ENCODE measurements around the gene TBC1D19.
"Not testable (repeated sequence)": the region's sequence is repeated elsewhere in the genome, so short reads cannot be mapped to it uniquely, and the experiment has no call there.

The TBC1D19 gene

DNA sequence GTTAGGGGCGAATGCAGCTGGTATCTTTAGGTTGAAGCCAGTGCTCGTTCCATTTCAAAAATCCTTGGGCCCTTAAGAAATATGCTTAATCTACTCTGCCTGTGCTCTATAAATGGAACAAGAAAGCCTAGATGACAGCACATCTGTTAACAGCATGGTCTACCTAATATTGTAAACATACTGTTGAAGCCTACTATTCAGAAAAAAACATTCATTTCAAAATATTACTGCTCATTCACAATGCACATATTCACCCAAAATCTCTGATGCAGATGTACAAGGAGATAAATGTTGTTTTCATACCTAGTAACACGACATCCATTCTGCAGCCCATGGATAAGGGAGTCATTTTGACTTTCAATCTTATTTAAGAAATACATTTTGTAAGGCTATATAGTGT lies 106.6 kb downstream of the TBC1D19 start:
- no peak for DNase-seq

DNA sequence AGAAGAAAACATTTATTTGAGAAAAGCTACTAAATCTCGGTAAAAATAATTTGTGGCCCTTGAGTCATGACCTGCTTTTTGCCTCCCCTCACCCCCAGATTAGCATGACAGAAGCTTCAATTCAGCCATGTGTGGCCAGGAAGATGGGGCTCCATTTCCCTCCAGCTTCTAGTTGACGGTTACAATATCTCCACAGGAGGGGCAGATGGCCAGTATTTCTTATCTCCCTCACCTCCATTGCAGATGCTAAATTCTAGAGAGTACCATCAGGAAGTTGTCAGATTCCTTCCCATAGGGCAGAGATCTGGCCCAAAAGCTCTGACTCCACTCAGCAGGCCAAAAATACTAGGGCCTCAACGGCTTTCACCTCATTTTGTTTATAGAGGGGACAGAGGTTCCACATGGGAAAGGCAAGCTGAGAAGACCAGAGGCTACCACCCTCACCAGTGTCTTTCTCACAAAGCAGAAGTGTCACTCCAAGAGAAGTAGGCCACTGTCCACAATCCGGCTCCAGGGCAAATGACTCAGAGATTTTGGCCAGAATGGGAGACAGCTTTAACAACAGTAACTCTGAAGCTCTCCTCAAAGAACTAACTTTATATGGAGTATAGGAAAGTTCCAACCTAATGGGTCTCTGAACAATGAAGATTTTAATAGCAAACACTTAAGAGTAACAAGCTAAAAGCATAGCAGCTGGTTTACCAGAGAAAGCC lies 108.3 kb downstream of the TBC1D19 start:
- no peak for DNase-seq

DNA sequence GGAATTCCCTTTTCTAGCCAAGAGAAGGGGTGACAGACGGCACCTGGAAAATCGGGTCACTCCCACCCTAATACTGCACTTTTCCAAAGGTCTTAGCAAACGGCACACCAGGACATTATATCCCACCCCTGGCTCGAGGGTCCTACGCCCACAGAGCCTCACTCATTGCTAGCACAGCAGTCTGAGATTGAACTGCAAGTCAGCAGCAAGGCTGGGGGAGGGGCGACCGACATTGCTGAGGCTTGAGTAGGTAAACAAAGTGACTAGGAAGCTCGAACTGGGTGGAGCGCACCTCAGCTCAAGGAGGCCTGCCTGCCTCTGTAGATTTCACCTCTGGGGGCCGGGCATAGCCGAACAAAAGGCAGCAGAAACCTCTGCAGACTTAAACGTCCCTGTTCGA lies 110.2 kb downstream of the TBC1D19 start:
- DNase-seq, result not testable (repeated sequence)

DNA sequence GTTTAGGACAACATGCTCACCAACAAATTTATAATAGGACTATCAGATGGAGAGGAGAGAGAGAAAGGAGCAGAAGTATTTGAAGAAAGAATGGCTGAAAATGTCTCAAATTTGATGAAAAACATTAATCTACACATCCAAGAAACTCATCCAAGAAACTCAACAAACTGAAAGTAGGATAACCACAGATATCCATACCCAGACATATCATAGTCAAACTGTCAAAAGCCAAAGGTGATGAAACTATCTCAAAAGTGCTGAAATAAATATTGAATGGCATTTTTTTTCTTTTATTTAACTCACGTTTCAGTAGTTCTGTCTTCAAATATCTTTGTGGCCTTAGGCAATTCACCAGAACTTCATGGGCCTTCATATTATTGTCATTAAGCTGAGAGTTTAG lies 116.2 kb downstream of the TBC1D19 start:
- no peak for DNase-seq

DNA sequence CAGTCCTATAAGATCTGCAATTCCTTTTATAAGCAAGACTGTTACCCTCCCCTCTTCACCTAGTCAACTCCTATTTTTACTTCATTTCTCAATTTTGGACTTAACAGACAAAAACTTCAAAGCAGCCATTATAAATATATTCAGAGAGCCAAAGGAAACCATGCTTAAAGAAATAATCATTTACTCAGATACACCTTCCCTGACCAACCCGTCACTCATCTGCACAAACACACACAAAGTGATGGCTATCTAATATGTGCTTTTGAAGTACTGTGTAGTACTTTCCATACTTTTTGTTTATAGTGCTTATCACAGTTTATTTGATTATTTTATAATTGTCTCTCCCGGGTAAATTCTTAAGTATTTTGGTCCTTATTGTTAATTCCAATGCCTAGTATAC lies 117.2 kb downstream of the TBC1D19 start:
- DNase-seq, result no peak

DNA sequence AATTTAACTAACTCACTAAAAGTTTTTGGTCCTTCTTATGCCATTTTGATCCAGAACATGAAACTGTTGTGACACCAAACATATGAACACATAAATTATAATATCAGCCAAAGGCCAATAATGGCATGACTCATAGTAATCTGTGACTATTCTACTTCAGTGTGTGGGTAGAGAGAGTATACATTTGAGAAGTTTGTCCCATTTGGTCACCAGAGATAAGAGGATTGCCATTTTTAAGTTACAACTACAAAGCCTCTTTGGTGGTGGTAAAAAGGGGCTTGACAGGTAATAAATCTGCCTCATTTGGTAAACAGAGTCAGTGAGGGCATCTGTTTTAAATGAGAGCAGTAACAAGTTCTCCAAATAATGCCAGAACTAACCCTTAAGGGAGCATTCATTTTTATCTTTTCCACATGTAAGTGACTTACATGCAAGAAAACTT lies 117.9 kb downstream of the TBC1D19 start:
- DNase-seq, result no peak

DNA sequence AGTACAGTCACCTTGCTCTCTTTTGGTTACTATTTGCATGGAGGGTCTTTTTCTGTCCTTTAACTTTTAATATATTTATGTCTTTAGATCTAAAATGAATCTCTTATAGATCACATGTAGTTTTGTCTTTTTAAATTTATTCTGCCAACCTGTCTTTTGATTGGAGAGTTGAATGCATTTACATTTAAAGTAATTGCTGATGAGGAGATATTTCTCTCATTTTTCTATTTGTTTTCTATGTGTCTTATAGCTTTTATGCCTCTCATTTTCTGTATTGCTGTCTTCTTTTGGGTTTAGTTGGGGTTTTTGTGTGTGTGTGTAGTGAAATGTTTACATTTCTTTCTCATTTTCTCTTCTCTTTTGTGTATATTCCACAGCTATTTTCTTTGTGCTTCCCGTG lies 123.5 kb downstream of the TBC1D19 start:
- DNase-seq, result no peak

DNA sequence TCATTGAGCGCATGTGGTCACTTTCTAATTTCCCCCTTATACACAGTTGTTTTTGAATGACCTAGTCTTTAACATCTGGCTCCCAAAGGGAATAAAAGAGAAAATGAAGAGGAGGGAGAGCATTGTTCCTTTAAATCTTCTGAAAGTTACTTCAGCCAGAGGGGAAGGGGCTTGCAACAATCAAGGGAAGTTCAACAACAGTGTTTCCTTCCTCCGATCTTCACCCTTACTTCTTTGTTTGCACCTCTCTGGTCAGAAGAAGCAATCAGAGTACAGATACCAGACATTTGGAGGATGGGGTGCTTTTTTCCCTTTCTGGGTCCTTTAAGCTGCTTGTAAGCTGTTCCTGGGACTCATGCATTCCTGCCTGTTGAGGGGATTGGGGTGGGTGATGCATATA lies 125.4 kb downstream of the TBC1D19 start:
- DNase-seq, result no peak

DNA sequence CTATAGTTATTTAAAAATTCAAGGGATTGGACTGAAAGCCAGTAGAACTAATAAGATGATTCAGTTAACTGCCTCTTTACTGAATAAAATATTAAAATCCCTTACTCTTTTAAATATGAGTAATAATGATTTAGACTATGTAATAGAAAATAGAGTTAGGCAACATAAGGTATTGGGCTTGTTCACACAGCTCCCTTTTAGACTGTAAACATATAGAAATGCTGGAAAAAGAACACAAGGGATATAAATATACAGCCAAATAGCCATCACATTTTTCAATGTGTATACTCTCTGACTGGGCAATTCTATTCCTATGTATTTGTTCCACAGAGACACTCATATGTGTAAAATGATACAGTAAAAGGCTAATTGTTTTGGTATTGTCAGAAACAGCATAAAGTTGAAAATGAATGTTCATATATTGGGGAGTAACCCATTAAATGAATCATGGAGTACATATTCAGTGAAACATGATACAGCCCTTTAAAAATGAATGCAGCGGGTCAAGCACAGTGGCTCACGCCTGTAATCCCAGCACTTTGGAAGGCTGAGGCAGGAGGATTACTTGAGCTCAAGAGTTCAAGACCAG lies 129.8 kb downstream of the TBC1D19 start:
- DNase-seq, result no peak

DNA sequence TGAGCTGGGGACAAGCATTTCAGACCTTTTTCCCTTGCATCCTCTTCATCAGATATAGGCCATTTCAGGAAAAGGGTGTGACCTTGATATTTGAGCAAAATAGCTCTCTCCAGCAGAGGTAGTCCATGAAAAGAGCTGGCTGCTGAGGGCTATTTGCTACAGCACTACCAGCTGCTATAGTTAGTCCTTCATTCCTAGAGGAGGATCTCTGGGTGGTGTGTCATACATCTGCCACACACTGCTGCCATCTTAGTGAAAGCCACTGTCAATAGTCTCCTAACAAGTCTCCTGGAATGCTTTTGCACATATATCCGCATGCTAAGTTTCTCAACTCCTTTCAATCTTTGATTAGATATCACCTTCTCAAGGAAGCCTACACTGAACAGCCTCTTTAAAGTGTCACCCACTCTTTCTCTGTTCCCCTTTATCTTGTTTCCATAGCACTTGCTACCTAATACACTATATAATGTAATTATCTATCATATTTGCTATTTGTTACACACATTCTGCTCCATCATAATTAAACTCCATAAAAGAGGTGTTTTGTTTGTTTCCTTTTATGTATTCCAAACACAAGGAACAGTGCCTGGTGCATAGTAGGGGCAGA lies 131.9 kb downstream of the TBC1D19 start:
- DNase-seq, result no peak

DNA sequence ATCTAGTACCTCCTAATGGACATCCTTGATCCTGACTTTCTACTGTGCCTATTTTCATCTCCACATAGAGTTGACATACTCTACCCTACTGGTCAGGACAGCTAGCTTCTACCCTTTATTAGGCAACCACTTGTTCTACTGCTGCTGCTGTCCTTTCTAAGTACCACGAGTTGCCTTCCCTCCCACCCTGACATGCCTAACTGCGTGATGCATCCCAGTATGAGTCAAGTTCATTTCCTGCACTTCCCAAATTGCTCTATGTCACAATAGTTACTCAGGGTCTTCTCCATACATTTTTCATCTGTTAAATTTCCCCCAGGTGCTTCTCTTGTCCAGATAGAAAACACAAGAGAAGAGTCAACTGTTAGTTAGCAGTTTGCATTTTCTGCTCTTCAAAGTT lies 133.4 kb downstream of the TBC1D19 start:
- DNase-seq, result no peak

DNA sequence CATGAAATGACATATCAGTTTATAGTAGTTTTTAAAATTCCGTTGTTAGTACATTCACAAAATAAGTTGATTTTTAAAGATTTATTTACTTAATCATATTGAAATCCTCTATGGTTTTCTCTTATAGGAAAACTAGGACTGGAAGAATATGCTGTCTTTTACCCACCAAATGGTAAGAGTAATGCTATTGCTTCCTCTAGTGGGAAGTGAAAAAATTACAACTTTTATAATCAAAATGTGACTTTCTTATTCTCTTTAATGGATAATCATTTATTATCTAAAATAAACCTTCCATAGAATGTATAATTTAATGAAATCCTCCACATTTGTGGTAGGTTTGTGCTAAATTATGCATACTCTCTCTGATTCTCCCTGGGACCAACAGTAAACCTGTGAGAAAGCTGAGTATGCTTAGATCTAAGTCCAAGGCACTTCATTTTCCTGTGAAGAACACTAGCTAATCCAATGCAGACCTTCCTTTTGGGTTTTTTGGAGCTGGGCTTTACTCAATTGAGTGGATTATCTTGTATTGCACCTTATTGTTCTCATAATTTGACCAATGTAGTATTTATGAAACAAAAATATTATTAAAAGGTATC lies 136.2 kb downstream of the TBC1D19 start:
- DNase-seq, result no peak

DNA sequence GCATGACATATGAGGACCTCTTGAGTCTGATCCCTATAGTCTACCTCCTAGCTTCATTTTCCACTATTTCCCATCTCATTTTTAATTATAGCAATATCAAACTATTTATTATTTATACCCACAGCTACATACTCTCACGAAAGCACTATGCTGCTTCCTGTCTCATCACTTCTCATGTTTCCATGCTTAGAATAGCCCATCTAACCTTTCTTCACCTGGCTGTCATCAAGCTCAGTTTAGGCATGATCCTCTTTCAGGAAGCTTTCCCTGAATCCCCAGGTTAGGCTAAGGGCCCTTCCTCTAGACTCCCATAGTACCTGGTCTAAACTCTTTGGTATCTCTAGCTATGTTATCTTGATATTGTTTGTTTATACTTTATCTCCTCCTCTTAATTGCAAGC lies 137.8 kb downstream of the TBC1D19 start:
- DNase-seq, result no peak

DNA sequence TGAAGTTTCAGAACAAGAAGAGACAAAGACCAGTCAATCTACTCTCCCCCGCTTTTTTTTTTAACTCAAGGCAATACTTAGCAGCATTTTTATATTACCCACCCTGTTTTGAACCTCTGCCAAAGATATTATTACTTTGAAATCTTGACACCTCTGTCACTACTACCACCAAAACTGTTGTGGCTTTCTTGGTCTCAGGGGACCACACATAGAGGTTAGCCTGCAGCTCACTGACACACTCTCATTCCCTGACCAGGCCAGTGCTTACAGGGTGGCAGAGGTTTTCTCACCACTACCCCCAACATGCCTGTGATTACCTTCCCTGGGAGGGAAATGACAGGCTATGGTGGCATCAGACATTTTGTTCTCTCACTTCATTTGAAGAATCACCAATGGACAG lies 139.3 kb downstream of the TBC1D19 start:
- DNase-seq, result no peak

DNA sequence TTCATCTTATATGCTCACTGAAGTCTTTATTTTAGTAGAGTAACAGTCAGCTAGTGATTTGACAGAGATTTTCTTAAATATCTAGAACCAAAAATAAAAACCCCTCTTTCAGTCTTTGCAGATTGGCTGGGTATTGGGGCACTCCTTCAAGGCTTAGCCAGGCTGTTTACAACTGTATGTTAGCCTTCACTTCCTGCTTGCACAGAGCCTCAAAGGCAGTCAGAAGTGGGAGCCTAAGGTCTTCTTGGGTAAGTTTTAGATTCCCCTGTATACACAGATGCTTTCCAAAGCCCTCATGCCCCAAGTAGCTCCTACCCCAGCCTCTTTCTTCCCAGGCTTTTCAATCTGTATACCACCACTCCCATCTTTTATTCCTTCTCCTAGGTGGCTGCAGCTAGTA lies 140.7 kb downstream of the TBC1D19 start:
- no peak for DNase-seq

DNA sequence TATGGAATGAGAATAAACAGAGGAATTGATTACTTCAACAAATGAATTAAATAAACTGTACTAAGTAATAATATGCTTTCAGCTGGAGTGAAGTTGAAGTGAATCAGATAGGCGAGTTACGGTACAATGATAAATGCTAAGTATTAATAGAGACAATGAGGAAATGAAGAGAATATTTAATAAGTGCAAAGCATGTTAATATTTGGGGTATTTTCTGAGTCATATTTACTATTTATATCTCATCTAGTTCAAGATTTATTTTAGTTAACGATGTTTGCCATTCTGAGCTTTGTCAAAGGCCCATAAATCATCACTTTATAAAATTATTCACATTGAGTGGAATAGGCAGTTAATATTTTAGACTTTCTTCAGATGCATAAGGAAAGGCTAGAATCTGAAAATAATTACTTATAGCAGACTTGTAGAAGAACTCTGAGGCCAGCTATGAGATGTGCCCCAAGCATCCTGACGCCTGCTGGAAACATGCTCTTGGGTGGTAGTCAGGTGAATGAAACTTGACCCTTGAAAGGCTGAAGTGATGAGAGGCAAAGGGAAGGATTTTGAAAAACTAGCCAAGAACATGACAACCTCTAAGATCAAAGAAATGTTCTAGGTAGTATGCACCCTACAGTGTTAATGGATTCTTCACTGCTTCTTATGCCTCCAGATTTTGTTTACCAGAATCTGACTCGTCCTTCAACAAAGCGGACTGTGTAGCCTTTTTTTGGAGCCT lies 142.9 kb downstream of the TBC1D19 start:
- no peak for DNase-seq

DNA sequence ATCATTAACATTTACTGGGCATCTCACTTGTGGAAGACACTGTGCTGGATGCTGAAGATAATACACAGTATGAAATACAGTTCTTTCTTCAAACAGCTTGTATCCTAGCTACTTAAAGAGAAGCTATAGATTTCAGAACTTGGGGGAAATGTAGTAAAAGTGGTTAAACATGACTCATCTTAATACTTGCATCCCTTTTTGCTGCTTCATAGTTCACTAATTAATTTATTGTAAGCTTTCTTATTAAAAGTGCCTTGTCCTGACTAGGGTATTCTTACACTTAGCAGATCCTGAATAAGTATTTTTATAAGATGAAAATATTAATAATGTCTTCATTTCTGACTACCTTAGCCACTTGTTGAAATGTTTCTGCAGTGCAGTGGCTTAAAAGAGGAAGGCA lies 144.0 kb downstream of the TBC1D19 start:
- DNase-seq, result no peak

DNA sequence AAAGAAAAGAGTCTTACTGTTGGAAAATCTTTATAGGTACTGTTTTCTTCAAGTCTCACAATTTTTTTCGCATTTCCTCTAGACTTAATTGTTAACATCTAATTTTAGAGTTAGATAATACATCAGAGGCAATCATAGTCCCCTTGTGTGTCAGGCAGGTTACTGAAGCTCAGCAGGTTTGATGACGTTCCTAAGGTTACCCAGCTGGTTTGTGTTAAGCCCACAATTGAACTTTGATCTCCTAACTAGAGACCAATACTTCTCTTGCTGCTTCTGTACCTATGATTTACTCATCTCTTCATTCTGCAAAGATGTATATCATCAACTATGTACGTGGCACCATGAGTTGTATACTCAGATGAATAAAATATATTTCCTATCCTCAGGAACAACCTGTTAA lies 145.1 kb downstream of the TBC1D19 start:
- no peak for DNase-seq

DNA sequence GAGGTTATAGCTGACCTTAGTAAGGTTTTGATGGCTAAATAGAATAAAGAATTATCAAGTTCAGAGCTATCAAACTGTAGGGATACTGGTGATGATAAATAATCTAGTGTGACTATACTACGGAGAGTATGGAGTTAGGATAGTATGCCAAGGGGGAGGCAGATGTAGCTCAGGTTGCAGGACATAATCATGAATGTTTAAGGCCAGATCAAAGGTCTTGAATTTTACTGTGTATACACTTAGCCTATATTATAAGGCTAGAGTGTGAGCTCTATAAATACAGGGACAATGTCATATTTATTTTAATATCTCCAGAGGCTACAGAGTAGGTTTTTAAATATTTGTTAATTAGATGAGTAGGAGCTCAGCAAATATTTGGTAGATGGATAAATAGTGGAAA lies 145.7 kb downstream of the TBC1D19 start:
- DNase-seq, result no peak

DNA sequence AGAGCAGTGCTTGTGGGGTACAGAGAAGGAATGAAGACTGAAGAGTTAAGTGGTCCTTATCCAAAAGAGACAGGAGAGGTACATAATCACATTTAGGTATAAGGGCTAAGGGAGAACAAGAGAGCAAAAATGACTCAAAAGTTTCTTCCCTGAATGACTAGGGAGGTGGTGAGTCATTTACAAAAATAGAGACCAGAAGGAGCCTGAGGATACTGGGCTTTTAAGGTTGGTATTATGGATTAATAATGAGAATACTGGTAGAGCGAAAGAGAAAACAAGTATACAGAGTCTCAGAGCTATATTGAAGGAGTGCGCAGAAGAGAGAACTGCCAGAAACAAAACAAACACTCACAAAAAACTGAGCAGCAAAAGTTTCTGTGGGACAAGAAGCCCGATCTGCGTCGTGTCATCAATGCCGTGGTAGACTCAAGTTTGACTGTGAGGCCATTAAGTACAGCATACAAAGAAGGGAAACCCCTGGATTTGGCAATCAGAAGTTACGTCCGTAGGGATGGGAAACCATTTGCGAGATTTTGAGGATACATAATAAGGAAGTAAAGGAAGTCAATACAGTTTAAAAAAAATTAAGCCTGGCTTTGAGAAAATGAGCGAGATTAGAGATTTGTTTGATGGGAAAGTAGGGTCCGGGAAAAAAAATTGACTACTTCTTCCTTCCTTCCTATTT lies 147.6 kb downstream of the TBC1D19 start:
- DNase-seq, result no peak

DNA sequence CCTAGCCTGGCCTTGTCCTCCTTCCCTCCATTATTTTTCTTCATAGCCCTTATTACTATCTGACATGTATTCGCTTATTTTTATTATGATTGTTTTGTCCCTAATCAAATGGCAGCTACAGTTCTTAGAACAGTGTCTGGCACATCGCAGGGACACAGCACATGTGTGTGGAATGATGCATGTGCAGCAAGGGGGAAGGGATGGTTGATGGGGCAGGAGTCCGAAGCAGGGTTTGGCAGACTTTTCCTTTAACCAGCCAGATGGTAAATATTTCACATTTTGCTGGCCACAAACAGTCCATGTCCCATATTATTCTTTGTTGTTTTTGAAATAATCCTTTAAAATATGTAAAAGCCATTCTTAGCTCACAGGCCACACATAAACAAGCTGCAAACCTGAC lies 148.5 kb downstream of the TBC1D19 start:
- no peak for DNase-seq

DNA sequence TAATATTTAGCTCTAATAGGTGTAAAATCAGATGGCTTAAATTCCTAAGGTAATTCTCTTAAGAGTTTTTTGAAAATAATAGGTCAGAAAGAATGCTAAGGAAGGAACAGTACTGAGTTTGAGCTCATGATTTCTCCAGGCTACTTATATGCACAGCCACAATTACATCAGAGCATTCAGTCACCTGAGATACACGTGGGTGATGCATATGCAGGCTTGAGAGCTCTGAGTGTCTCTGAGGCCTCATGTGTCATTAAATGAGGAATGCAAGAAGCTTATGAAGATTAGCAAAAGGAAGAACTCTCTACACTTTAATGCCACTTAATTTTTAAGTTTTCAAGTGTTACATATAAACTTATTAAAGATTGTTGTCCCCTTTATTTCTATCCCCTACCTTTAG lies 152.7 kb downstream of the TBC1D19 start:
- no peak for DNase-seq

DNA sequence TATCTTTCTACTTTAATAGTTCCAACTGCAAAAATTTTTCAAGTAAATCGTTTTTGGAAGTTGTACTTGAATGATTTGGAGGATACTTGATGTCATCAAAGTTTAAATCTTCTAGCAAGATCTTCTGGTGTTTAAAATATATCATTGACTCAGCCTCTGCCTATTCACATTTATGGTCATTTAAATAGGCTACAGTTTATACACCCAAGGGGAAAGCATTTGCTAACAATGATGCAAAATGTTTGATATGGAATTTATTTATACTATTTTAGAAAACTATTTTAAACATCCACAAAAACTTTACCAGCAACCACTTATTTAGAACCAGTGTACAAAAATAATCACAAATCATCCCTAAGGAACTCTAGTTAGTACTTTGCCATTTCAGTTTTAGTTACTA lies 153.5 kb downstream of the TBC1D19 start:
- DNase-seq, result no peak
